ENCODE data around the gene ST7.

DNA sequence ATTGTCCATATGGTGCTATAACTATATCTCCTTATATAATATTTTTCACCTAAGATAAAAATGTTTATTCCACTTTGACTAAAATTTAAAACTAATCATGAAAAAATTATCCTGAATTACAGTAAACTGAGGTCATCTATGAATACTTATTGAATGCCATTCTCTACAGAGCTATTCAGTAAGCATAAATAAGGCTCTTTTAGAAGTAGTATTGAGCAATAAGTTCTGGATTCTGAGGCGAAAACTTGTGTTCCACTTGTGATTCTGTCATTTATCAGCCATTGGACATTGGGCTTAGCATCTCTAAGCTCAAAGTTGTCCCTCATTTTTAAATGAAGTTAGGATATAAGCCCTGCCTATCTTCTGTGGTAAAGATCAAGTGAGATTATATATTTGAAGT is 238.8 kb downstream of the ST7 start:
- TF ChIP-seq, protein P1, sequence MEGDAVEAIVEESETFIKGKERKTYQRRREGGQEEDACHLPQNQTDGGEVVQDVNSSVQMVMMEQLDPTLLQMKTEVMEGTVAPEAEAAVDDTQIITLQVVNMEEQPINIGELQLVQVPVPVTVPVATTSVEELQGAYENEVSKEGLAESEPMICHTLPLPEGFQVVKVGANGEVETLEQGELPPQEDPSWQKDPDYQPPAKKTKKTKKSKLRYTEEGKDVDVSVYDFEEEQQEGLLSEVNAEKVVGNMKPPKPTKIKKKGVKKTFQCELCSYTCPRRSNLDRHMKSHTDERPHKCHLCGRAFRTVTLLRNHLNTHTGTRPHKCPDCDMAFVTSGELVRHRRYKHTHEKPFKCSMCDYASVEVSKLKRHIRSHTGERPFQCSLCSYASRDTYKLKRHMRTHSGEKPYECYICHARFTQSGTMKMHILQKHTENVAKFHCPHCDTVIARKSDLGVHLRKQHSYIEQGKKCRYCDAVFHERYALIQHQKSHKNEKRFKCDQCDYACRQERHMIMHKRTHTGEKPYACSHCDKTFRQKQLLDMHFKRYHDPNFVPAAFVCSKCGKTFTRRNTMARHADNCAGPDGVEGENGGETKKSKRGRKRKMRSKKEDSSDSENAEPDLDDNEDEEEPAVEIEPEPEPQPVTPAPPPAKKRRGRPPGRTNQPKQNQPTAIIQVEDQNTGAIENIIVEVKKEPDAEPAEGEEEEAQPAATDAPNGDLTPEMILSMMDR (IDR thresholded peaks at IDR 0.05), result no peak
- TF ChIP-seq POLR2A (IDR thresholded peaks at IDR 0.05), result no peak
- TF ChIP-seq POLR2AphosphoS5 (IDR thresholded peaks at IDR 0.05), result no peak
- no peak for TF ChIP-seq EP300 (IDR thresholded peaks at IDR 0.05)

Data from sigmoid colon (tissue), 4 donors.